ENCODE data around the gene CADM1. TPM values are rescaled to one million over a fixed set of nuclear protein-coding genes. Genes with fewer than 3 reads are reported as not detected.

Gene CADM1
- total and polyA plus RNA-seq, 9 donors = 6.6 to 61.2 (median 17.2) TPM

DNA sequence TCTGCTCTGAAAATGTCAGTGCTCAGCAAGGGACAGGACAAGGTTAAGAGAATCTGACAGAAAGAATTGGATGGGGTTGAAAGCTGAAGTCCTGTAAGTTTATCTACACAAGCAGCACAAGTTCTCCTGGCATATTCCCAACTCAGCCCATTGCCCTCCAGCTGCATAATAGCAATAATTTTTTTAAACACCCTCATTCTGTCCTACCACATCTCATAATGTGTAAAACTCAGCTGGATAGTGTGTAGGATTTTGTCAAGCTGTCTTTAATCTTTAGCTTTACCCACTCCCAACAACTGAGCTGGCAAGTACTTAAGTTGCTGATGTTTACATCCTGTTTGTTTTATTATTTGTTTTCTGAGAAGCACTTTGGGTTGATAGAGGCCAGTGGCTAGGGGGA, 158.9 kb downstream of the CADM1 start:
- intact Hi-C loops (cut with DNase I) = no loop called here
- TF ChIP-seq CTCF (IDR thresholded peaks at IDR 0.05) = no peak
- TF ChIP-seq EP300 (IDR thresholded peaks at IDR 0.05) = no peak
- no peak for TF ChIP-seq POLR2A (IDR thresholded peaks at IDR 0.05)
- H3K4me3 ChIP-seq = no peak overlapping the region
- H3K27me3 ChIP-seq = no peaks in the 10 kb centered on the region
- no peak overlapping the region for H3K27ac ChIP-seq
- no peak for DNase-seq
- no peaks in the 10 kb centered on the region for H3K4me1 ChIP-seq (ENCODE audit: insufficient read depth)
- no peaks in the 10 kb centered on the region for H3K36me3 ChIP-seq
- H3K9me3 ChIP-seq = no peaks in the 10 kb centered on the region

- Histone ChIP-seq H3K4me3 (no peak overlapping the region), H3K27me3 (no peaks in the 10 kb centered on the region), H3K36me3 (no peaks in the 10 kb centered on the region), H3K27ac (no peak overlapping the region), H3K9me3 (no peaks in the 10 kb centered on the region), H3K4me1 (ENCODE audit: insufficient read depth) (no peaks in the 10 kb centered on the region)
- intact Hi-C loops (cut with DNase I) = no loop called here
- no peak for DNase-seq
- TF ChIP-seq POLR2A (IDR thresholded peaks at IDR 0.05) = no peak
- no peak for TF ChIP-seq EP300 (IDR thresholded peaks at IDR 0.05)
- no peak for TF ChIP-seq CTCF (IDR thresholded peaks at IDR 0.05)
- 66 to 76% (median 68%) methylated on average over 4 of the region's 4 CpGs for WGBS, 3 donors
Measured at GRCh38 chr11:115344846-115345245, 159.4 kb downstream of the CADM1 start.

DNA sequence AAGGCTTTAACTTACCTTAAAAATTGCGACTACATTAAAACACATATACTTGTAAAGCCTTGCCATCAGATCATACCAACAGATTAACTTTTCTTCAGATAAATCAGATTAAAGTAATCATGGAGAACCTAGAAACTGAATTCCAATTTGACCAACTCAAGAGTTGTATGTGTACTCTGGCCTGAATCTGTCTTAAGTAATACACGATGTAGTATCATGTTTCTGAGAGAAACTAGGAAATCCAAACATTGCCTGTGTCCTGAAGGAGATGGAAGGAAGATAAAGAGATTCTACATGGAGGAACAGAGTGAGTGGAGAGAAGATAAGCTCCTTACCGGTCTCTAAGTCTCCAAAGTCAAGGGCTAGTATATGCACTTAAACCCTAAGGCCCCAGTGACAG, 162.1 kb downstream of the CADM1 start:
- no peaks in the 10 kb centered on the region for H3K36me3 ChIP-seq
- DNase-seq = no peak
- no peaks in the 10 kb centered on the region for H3K27me3 ChIP-seq
- no peak overlapping the region for H3K27ac ChIP-seq
- intact Hi-C loops (cut with DNase I) = no loop called here
- H3K9me3 ChIP-seq = no peaks in the 10 kb centered on the region
- TF ChIP-seq CTCF (IDR thresholded peaks at IDR 0.05) (no peak), EP300 (IDR thresholded peaks at IDR 0.05) (no peak), POLR2A (IDR thresholded peaks at IDR 0.05) (no peak)
- no peaks in the 10 kb centered on the region for H3K4me1 ChIP-seq (ENCODE audit: insufficient read depth)
- 95 to 96% (median 95%) methylated on average over 3 of the region's 3 CpGs for WGBS, 3 donors
- no peak overlapping the region for H3K4me3 ChIP-seq

GRCh38 chr11:115340874-115341273, 163.3 kb downstream of the CADM1 start:
- no peak for TF ChIP-seq POLR2A (IDR thresholded peaks at IDR 0.05)
- TF ChIP-seq EP300 (IDR thresholded peaks at IDR 0.05) = no peak
- TF ChIP-seq CTCF (IDR thresholded peaks at IDR 0.05) = no peak
- intact Hi-C loops (cut with DNase I) = no loop called here
- no peaks in the 10 kb centered on the region for H3K4me1 ChIP-seq (ENCODE audit: insufficient read depth)
- 85 to 89% (median 86%) methylated on average over 3 of the region's 3 CpGs for WGBS, 3 donors
- no peak overlapping the region for H3K27ac ChIP-seq
- no peak overlapping the region for H3K4me3 ChIP-seq
- no peaks in the 10 kb centered on the region for H3K9me3 ChIP-seq
- H3K27me3 ChIP-seq = no peaks in the 10 kb centered on the region
- DNase-seq = no peak
- H3K36me3 ChIP-seq = no peaks in the 10 kb centered on the region

DNA sequence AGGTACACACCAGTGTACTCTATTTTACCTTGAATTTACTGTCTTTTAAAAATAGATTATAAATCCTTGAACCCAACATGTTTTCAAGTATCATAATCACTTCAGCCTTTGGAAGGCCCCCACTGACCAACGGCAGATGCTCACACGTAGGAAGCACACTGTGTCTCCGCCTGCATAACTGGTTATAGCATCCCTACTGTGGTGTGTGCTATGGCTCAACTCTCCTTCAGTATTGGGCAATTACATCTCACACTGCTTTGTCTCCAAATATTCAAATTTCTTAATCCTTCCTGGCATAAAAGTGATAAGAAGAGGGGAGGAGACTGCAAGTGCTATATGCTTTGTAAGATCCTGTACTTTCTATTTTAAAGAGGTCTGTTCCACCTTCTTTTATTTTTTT, 165.7 kb downstream of the CADM1 start:
- H3K36me3 ChIP-seq = no peaks in the 10 kb centered on the region
- TF ChIP-seq EP300 (IDR thresholded peaks at IDR 0.05) (no peak), CTCF (IDR thresholded peaks at IDR 0.05) (no peak), POLR2A (IDR thresholded peaks at IDR 0.05) (no peak)
- H3K27ac ChIP-seq = no peak overlapping the region
- 73 to 87% (median 80%) methylated on average over 3 of the region's 3 CpGs for WGBS, 3 donors
- intact Hi-C loops (cut with DNase I) = loop anchor here (5.0 to 10.0 kb wide), 3 partner anchors 164 to 1356 kb away; partner anchors contain the start of gene CADM1 (in 4 of the 4)
- no peaks in the 10 kb centered on the region for H3K9me3 ChIP-seq
- H3K4me3 ChIP-seq = no peak overlapping the region
- no peaks in the 10 kb centered on the region for H3K27me3 ChIP-seq
- DNase-seq = no peak
- H3K4me1 ChIP-seq (ENCODE audit: insufficient read depth) = no peaks in the 10 kb centered on the region
